ENCODE measurements around the gene SCYL1. TPM values are rescaled to one million over a fixed set of nuclear protein-coding genes. Genes with fewer than 3 reads are reported as not detected.

SCYL1 gene
- total RNA-seq, 1 experiment from 2014 or later: 53.6 TPM

DNA sequence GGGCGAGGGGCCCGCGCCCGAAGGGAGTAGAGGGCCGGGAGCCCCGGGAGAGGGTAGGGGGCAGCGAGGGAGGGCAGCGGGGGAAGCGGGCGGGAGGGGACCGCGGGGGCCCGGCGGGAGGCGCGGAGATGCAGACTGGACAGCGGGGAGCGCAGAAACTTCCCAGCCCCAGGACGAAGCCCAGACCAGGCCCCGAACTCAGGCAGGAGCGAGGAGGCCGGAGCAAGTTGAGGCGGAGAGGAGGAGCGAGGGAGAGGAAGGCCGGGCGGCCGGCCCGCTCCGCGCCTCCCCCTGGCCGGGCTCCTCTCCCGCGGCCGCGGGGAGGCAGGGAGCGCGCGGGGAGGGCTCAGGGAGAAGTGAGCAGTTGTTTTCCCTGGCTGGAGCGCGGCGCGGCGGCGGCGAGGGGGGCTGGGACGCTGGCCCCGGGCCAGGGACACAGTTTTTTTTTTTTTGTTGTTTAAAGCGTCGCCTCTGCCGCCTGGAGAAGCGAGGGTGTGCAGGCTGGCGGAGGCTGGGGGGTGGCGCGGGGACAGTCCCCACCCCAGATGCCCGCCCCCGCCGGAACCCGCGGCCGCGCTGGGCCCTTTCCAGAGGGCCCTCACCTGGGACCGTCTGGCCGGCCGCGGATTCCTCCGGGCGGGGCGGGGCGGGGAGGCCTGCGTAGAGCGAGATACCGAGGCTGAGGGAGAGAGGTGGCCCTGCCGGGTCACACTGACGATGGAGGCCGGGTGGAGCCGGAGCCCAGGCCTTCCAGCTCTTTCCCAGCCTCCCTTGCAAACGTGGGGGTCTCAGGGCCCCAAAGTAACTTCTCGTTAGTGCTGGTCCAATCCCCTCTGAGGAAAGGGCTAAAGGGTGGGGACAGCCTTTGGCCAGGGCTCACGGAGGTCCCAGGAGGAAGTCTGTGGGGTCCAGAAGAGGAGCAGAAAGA, 33.4 kb downstream of the SCYL1 start, which contains the start of gene LTBP3:
LTBP3 (minus strand) TSS at position 358 of the 928 bp plus-strand sequence. CDS start 400 bp downstream, outside the sequence.
- peaks cover 56% of the 10 kb centered on the region for H3K36me3 Mint-ChIP-seq (ENCODE audit: insufficient read depth, unreplicated experiment)
- peaks cover 68% of the 10 kb centered on the region for H3K4me1 Mint-ChIP-seq (ENCODE audit: low read depth, unreplicated experiment)
- H3K27me3 Mint-ChIP-seq (ENCODE audit: unreplicated experiment): no peaks in the 10 kb centered on the region
- BruUV-seq (replicated peaks): no TSS peak
- TF ChIP-seq, protein P1, sequence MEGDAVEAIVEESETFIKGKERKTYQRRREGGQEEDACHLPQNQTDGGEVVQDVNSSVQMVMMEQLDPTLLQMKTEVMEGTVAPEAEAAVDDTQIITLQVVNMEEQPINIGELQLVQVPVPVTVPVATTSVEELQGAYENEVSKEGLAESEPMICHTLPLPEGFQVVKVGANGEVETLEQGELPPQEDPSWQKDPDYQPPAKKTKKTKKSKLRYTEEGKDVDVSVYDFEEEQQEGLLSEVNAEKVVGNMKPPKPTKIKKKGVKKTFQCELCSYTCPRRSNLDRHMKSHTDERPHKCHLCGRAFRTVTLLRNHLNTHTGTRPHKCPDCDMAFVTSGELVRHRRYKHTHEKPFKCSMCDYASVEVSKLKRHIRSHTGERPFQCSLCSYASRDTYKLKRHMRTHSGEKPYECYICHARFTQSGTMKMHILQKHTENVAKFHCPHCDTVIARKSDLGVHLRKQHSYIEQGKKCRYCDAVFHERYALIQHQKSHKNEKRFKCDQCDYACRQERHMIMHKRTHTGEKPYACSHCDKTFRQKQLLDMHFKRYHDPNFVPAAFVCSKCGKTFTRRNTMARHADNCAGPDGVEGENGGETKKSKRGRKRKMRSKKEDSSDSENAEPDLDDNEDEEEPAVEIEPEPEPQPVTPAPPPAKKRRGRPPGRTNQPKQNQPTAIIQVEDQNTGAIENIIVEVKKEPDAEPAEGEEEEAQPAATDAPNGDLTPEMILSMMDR (IDR thresholded peaks at IDR 0.05; ENCODE audit: unreplicated experiment): no peak
- peak; percentile 81 for DNase-seq
- no peaks in the 10 kb centered on the region for H3K9me3 Mint-ChIP-seq (ENCODE audit: low read depth, unreplicated experiment)
- intact Hi-C loops (cut with micrococcal nuclease; ENCODE audit: unreplicated experiment): no loop called here
- CTCF ChIA-PET: interaction anchor here (1.0 to 3.3 kb wide), 2 partner anchors 12 to 18 kb away, joined by 3 to 21 read pairs; partner anchors contain the start of gene ZNRD2
- peak within 1 kb of the TSS; percentile 85 for H3K27ac Mint-ChIP-seq (ENCODE audit: unreplicated experiment)
- peak within 1 kb of the TSS; percentile 77 for H3K4me3 Mint-ChIP-seq (ENCODE audit: low read depth, unreplicated experiment)

DNA sequence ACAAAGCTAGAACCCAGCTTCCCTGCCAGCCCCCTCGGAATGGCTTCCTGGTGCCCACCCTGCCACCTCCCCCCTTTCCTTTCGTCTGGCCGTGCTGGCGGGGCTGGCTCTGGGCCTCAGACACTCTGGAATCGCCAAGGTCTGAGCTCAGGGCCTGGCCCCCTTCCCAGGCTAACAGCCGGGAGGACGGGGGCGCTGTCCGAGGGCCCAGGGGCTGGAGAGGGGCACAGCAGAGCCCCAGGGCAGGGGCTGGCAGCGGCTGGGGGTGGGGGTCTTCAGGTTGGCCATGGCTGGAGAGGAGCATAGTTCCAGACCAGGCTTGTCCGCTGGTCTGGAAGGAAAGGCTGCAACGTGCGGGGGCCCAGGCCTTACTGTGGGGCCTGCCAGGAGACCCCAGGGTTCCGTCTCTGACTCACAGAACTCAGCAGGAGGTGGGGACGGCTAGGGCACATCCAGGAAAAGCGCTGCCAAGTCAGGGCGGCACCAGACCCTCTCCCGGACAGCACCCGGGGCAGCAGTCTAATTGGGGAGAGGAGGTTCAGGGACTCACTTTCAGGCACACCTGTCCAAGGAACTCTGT, 34.1 kb downstream of the SCYL1 start:
- H3K36me3 Mint-ChIP-seq (ENCODE audit: insufficient read depth, unreplicated experiment): peaks cover 57% of the 10 kb centered on the region
- no peaks in the 10 kb centered on the region for H3K9me3 Mint-ChIP-seq (ENCODE audit: low read depth, unreplicated experiment)
- TF ChIP-seq, protein P1 (IDR thresholded peaks at IDR 0.05; ENCODE audit: unreplicated experiment): no peak
- H3K4me1 Mint-ChIP-seq (ENCODE audit: low read depth, unreplicated experiment): peaks cover 72% of the 10 kb centered on the region
- peak overlapping the region; percentile 20 for H3K27ac Mint-ChIP-seq (ENCODE audit: unreplicated experiment)
- H3K4me3 Mint-ChIP-seq (ENCODE audit: low read depth, unreplicated experiment): peak overlapping the region; percentile 77
- intact Hi-C loops (cut with micrococcal nuclease; ENCODE audit: unreplicated experiment): no loop called here
- CTCF ChIA-PET: interaction anchor here (1.0 to 3.3 kb wide), 2 partner anchors 11 to 19 kb away, joined by 3 to 21 read pairs; partner anchors contain the start of gene ZNRD2
- BruUV-seq (replicated peaks): no TSS peak
- H3K27me3 Mint-ChIP-seq (ENCODE audit: unreplicated experiment): no peaks in the 10 kb centered on the region
- no peak for DNase-seq

DNA sequence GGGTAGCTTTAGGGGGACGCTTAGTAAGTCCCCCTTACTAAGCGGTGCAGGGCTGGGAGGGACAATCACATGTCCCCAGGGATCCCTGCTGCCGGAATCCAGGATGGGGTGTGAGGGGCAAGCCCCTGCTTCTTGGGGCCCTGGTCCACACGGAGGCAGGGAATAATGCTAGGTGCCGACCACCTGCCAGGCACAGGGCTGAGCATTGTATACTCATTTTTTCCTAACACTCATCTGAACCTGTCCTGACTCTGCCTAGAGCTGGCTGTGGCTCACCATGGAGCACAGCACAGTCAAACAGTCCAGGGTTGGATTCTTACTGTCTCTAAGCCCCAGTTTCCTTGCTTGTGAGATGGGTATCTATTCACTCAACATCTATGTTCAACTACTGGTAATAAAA, 34.7 kb downstream of the SCYL1 start:
- intact Hi-C loops (cut with micrococcal nuclease; ENCODE audit: unreplicated experiment): no loop called here
- no peaks in the 10 kb centered on the region for H3K9me3 Mint-ChIP-seq (ENCODE audit: low read depth, unreplicated experiment)
- peak overlapping the region; percentile 46 for H3K4me3 Mint-ChIP-seq (ENCODE audit: low read depth, unreplicated experiment)
- CTCF ChIA-PET: interaction anchor here (0.7 to 3.3 kb wide), 4 partner anchors 11 to 34 kb away, joined by 3 to 21 read pairs (median 6); partner anchors contain the start of genes EHBP1L1, SCYL1 and ZNRD2
- H3K27me3 Mint-ChIP-seq (ENCODE audit: unreplicated experiment): no peaks in the 10 kb centered on the region
- peaks cover 69% of the 10 kb centered on the region for H3K4me1 Mint-ChIP-seq (ENCODE audit: low read depth, unreplicated experiment)
- H3K27ac Mint-ChIP-seq (ENCODE audit: unreplicated experiment): peak overlapping the region; percentile 75
- TF ChIP-seq, protein P1 (IDR thresholded peaks at IDR 0.05; ENCODE audit: unreplicated experiment): no peak
- H3K36me3 Mint-ChIP-seq (ENCODE audit: insufficient read depth, unreplicated experiment): peaks cover 53% of the 10 kb centered on the region
- no peak for DNase-seq
- BruUV-seq (replicated peaks): no TSS peak

DNA sequence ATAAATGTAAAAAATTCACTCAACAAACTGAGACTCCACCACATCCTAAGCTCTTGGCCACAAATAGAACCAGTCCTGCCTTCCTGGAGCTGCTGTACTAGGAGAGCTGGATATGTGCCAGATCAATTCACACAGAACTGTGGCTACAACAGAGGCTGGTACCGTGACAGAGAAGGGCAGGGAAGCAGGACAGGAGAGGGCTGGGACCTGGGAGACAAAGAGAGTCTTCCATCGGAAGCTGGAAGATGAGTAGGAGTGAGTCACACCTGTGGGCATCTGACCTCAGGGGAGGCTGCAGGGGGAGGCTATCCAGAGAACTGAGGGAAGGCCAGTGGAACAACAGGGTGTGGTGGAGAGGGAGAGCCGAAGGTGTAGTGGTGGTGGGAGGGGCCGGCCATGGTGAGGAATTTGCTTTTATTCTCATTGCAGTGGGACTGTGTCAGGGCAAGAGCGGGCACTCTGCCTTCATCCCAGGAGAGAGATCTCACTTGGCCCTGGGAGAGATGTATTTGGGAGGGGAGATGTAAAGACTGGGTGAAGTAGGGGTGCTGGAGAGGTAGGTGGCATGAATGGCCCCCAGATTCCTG, 35.2 kb downstream of the SCYL1 start:
- H3K9me3 Mint-ChIP-seq (ENCODE audit: low read depth, unreplicated experiment): no peaks in the 10 kb centered on the region
- TF ChIP-seq, protein P1 (IDR thresholded peaks at IDR 0.05; ENCODE audit: unreplicated experiment): no peak
- peaks cover 64% of the 10 kb centered on the region for H3K4me1 Mint-ChIP-seq (ENCODE audit: low read depth, unreplicated experiment)
- peaks cover 48% of the 10 kb centered on the region for H3K36me3 Mint-ChIP-seq (ENCODE audit: insufficient read depth, unreplicated experiment)
- intact Hi-C loops (cut with micrococcal nuclease; ENCODE audit: unreplicated experiment): no loop called here
- peak; percentile 63 for DNase-seq
- H3K27me3 Mint-ChIP-seq (ENCODE audit: unreplicated experiment): no peaks in the 10 kb centered on the region
- no TSS peak for BruUV-seq (replicated peaks)
- CTCF ChIA-PET: interaction anchor here (0.7 to 3.3 kb wide), 5 partner anchors 10 to 35 kb away, joined by 3 to 21 read pairs (median 4); partner anchors contain the start of genes EHBP1L1, FAM89B, SCYL1 and ZNRD2
- H3K4me3 Mint-ChIP-seq (ENCODE audit: low read depth, unreplicated experiment): peak overlapping the region; percentile 46
- H3K27ac Mint-ChIP-seq (ENCODE audit: unreplicated experiment): peak overlapping the region; percentile 75
